ENCODE measurements around the gene ZNF740. TPM values are rescaled to one million over a fixed set of nuclear protein-coding genes. Genes with fewer than 3 reads are reported as not detected.

ZNF740 gene
- total RNA-seq, 2 donors from 2014 or later, result 10.1 to 21.4 TPM

DNA sequence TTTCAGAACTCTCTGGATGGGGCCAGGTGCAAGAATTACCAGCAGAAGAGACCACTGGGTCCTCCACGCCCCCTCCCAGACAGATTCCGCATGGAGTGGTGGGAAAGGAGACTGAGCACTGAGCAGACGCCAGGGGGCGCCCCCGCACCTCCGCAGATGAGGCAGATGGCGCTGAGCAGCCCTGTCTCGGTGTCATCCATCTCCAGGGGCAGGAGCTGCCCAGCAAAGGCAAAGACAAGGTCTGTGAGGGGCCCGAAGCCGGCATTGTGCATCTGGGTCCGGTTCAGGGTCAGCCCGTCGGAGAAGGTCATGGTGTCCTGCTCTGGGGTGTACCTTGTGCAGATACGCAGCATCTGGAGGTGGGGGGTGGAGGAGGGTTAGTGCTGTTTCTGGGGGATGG lies 32.8 kb downstream of the ZNF740 start:
- 8 to 12% methylated on average over 14 of the region's 14 CpGs for WGBS, 2 donors
- DNase-seq, result peak; percentile 83 to 87 (median 84)
- TF ChIP-seq, protein P1, sequence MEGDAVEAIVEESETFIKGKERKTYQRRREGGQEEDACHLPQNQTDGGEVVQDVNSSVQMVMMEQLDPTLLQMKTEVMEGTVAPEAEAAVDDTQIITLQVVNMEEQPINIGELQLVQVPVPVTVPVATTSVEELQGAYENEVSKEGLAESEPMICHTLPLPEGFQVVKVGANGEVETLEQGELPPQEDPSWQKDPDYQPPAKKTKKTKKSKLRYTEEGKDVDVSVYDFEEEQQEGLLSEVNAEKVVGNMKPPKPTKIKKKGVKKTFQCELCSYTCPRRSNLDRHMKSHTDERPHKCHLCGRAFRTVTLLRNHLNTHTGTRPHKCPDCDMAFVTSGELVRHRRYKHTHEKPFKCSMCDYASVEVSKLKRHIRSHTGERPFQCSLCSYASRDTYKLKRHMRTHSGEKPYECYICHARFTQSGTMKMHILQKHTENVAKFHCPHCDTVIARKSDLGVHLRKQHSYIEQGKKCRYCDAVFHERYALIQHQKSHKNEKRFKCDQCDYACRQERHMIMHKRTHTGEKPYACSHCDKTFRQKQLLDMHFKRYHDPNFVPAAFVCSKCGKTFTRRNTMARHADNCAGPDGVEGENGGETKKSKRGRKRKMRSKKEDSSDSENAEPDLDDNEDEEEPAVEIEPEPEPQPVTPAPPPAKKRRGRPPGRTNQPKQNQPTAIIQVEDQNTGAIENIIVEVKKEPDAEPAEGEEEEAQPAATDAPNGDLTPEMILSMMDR (IDR thresholded peaks at IDR 0.05), result peak; percentile 89 to 96 (median 94)
- TF ChIP-seq POLR2A (IDR thresholded peaks at IDR 0.05), result no peak
- Histone ChIP-seq H3K27ac (no peak overlapping the region), H3K4me1 (peaks cover 21% of the 10 kb centered on the region), H3K36me3 (replicated peaks in 1 of 2; ENCODE audit: insufficient read depth in 1 of 2, low read depth in 2 of 2) (peaks cover 0 to 6% of the 10 kb centered on the region in 2 donors), H3K27me3 (no peaks in the 10 kb centered on the region), H3K4me3 (no peak overlapping the region), H3K9me3 (no peaks in the 10 kb centered on the region)
- intact Hi-C loops (cut with DNase I), result loop anchor here (5.0 kb wide), 2 partner anchors 44 to 74 kb away; no protein-coding TSS in a partner anchor
- ATAC-seq, result peak; percentile 77

DNA sequence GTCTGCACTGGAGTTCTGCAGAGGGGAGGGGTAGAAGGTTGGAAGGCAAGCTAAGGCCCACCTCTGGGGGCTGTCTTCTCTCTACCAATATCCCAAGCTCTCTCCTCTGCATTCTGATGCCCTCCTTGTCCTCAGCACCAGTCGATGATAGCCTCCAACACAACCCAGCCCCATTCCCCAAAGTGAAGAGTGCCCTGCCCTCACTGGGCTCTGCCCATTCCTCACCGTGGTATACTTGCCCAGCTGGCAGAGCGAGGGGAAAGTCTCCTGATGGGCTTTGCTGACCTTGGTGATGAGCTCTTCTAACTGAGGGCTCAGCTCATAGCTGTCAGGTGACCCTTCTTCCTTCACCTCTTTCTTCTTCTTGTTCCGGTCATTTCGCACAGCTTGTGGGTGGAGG lies 33.7 kb downstream of the ZNF740 start:
- no peak overlapping the region for H3K27ac ChIP-seq
- peaks cover 24% of the 10 kb centered on the region for H3K4me1 ChIP-seq
- H3K9me3 ChIP-seq, result no peaks in the 10 kb centered on the region
- 75 to 81% methylated on average over 5 of the region's 5 CpGs for WGBS, 2 donors
- ATAC-seq (no peak), DNase-seq (no peak)
- no peaks in the 10 kb centered on the region for H3K27me3 ChIP-seq
- no peak overlapping the region for H3K4me3 ChIP-seq
- H3K36me3 ChIP-seq (replicated peaks in 1 of 2; ENCODE audit: insufficient read depth in 1 of 2, low read depth in 2 of 2), result peaks cover 0 to 6% of the 10 kb centered on the region in 2 donors
- TF ChIP-seq POLR2A (IDR thresholded peaks at IDR 0.05), result no peak
- TF ChIP-seq, protein P1 (IDR thresholded peaks at IDR 0.05), result no peak
- intact Hi-C loops (cut with DNase I), result loop anchor here (5.0 kb wide), 2 partner anchors 43 to 73 kb away; no protein-coding TSS in a partner anchor

DNA sequence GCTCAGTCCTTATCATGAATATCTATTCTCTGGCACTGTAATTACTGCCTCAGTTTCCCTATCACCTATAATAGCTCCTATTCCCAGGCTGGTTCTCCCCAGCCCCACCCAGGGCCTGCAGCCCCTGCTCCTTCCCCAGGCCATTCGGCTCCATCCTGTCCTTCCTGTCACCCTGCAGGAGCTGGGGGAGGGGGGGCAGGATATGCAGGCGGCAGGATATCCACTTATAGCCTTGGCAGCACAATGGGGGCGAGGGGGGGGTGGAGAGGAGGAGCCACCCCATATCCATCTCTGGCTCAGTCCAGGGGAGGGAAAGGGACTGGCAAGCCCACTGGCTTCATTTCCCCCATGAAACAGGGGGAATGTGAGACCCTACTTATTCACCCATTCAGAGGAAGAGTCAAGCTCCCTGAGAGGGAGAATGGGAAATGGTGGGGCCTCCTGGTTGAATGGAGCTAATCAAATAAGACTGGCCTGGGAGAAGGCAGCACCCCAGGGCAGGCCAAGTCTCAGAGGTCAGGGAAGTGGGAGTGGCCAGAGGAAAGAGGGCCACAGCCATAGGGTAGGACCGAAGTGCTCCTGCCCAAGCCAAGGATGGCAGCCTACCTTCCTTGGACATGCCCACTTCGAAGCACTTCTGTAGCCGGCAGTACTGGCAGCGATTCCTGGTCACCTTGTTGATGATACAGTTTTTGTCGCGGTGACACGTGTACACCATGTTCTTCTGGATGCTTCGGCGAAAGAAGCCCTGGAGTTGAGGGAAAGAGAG lies 34.3 kb downstream of the ZNF740 start:
- H3K27ac ChIP-seq, result no peak overlapping the region

DNA sequence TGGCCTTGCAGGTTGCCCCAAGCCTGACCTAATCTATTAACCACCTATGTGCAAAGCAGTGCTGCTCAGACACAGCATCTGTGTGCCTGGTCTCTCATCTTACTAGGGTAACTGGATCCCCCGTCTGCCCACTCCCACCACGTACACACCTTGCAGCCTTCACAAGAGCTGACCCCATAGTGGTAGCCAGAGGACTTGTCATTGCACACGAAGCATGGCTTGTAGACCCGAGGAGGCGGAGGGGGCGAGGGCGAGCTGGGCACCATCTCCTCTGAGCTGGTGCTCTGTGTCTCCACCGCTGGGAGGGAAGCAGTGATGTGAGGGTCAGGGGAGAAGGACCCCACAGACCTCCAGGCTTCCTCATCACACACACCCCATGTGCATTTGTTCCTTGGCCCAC lies 35.0 kb downstream of the ZNF740 start:
- Histone ChIP-seq H3K27me3 (no peaks in the 10 kb centered on the region), H3K4me3 (no peak overlapping the region), H3K27ac (no peak overlapping the region), H3K4me1 (peaks cover 31% of the 10 kb centered on the region), H3K36me3 (replicated peaks in 1 of 2; ENCODE audit: insufficient read depth in 1 of 2, low read depth in 2 of 2) (peaks cover 0 to 6% of the 10 kb centered on the region in 2 donors), H3K9me3 (no peaks in the 10 kb centered on the region)
- 59 to 79% methylated on average over 3 to 8 of the region's 8 CpGs for whole genome bisulfite sequencing, 2 donors
- ATAC-seq (no peak), DNase-seq (no peak)
- no peak for TF ChIP-seq POLR2A (IDR thresholded peaks at IDR 0.05)
- TF ChIP-seq, protein P1 (IDR thresholded peaks at IDR 0.05), result no peak
- intact Hi-C loops (cut with DNase I), result no loop called here

More for the DNA sequence above, 34.3 kb downstream of the ZNF740 start:
- Histone ChIP-seq H3K36me3 (replicated peaks in 1 of 2; ENCODE audit: insufficient read depth in 1 of 2, low read depth in 2 of 2) (peaks cover 0 to 6% of the 10 kb centered on the region in 2 donors), H3K4me3 (no peak overlapping the region), H3K4me1 (peaks cover 31% of the 10 kb centered on the region), H3K27me3 (no peaks in the 10 kb centered on the region), H3K9me3 (no peaks in the 10 kb centered on the region)
- DNase-seq (no peak), ATAC-seq (no peak)
- intact Hi-C loops (cut with DNase I), result loop anchor here (5.0 kb wide), 2 partner anchors 42 to 72 kb away; no protein-coding TSS in a partner anchor
- 77 to 81% methylated on average over 11 to 12 of the region's 12 CpGs for WGBS, 2 donors
- TF ChIP-seq, protein P1 (IDR thresholded peaks at IDR 0.05), result no peak
- TF ChIP-seq POLR2A (IDR thresholded peaks at IDR 0.05), result no peak

Data from body of pancreas (tissue), 4 donors.